BJ (cell line): ENCODE data around the gene PRMT1. TPM values are rescaled to one million over a fixed set of nuclear protein-coding genes. Genes with fewer than 3 reads are reported as not detected.
"Not testable (repeated sequence)": the region's sequence is repeated elsewhere in the genome, so short reads cannot be mapped to it uniquely, and the experiment has no call there.

ENCODE experiments used
- CTCF ChIA-PET: fragments of 350-600 bp; formaldehyde crosslinking; extraction: SDS; loops from one replicate; lab custom pipeline; 2021; ENCODE audit warnings: antibody characterized with exemption, inconsistent platforms; lab: Yijun Ruan, JAX
- POLR2A ChIA-PET: fragments of 300-600 bp; sonication (Branson Sonifier 250); formaldehyde crosslinking; extraction: SDS; loops from one replicate; lab custom pipeline; 2021; ENCODE audit warnings: antibody characterized with exemption; lab: Charles Lee
- DNase-seq: peaks from one replicate; pipeline ENCODE4 v3.0.0-alpha.2; 2011; ENCODE audit warnings: low read depth
- H3K27me3 ChIP-seq: 2 replicates; pipeline ENCODE4 v1.6.0; 2011; ENCODE audit warnings: low read length; ENCODE audit not compliant: control insufficient read depth, insufficient read depth
- H3K36me3 ChIP-seq: 2 replicates; pipeline ENCODE4 v1.5.1; 2011; ENCODE audit warnings: low read length; ENCODE audit not compliant: control insufficient read depth, insufficient read depth
- H3K4me3 ChIP-seq: 2 replicates; pipeline ENCODE4 v1.5.1; 2011; ENCODE audit warnings: low read depth, mild to moderate bottlenecking, control low read depth, low read length
- CTCF ChIP-seq: IDR thresholded peaks from 2 replicates; pipeline ENCODE4 v1.5.1; 2011; ENCODE audit warnings: low read depth, mild to moderate bottlenecking, control low read depth, inconsistent platforms, low read length, moderate library complexity; ENCODE audit not compliant: insufficient read depth
- polyA minus RNA-seq: library from RNA; depleted of rRNA, polyadenylated mRNA; stranded (reverse); fragments of >200 nt; gene quantifications from 2 replicates; pipeline ENCODE4 v1.2.3, GENCODE V29; 2011; rRNA and poly(A)+ RNA removed
- polyA plus RNA-seq: library from polyadenylated mRNA; depleted of rRNA; stranded (reverse); fragments of >200 nt; gene quantifications from 2 replicates; pipeline ENCODE4 v1.2.3, GENCODE V29; 2011; rRNA removed

The PRMT1 gene
- 269 and 372 TPM in 2 replicates for polyA plus RNA-seq
- 216 and 405 TPM in 2 replicates for polyA minus RNA-seq

GRCh38 chr19:49677231-49677900 is at the start of gene PRMT1:
TSS of gene PRMT1 (plus strand) at chr19:49677271. CDS start at chr19:49677281, 10 bp downstream.
- ChIA-PET CTCF (interaction anchor here (0.9 to 5.0 kb wide), 12 partner anchors 8 to 174 kb away, joined by 3 to 41 read pairs (median 4); partner anchors contain the start of genes ADM5, BCL2L12, CPT1C and IRF3), POLR2A (interaction anchor here (0.6 to 1.3 kb wide), 3 partner anchors 37 to 224 kb away, joined by 3 to 9 read pairs (median 4); partner anchors contain the start of genes ALDH16A1 and RRAS)
- no peak for TF ChIP-seq CTCF
- DNase-seq, result no peak
- peaks cover 7% of the 10 kb centered on the region for H3K36me3 ChIP-seq
- H3K27me3 ChIP-seq, result no peaks in the 10 kb centered on the region
- peak within 1 kb of the TSS; percentile 93 for H3K4me3 ChIP-seq

GRCh38 chr19:49629659-49630058 is 47.4 kb upstream of the PRMT1 start:
- no peaks in the 10 kb centered on the region for H3K27me3 ChIP-seq
- POLR2A ChIA-PET, result no interaction called here
- no peak for TF ChIP-seq CTCF
- no peak overlapping the region for H3K4me3 ChIP-seq
- DNase-seq, result no peak
- H3K36me3 ChIP-seq, result peaks cover 3% of the 10 kb centered on the region
- CTCF ChIA-PET, result no interaction called here

- ChIA-PET CTCF (interaction anchor here (0.7 to 1.8 kb wide), 4 partner anchors 9 to 47 kb away, joined by 3 to 6 read pairs (median 4); no protein-coding TSS in a partner anchor), POLR2A (no interaction called here)
- no peak overlapping the region for H3K4me3 ChIP-seq
- no peak for TF ChIP-seq CTCF
- peaks cover 3% of the 10 kb centered on the region for H3K36me3 ChIP-seq
- no peaks in the 10 kb centered on the region for H3K27me3 ChIP-seq
- DNase-seq, result no peak
Measured at GRCh38 chr19:49631014-49631588, 46.0 kb upstream of the PRMT1 start.

GRCh38 chr19:49631610-49632192 is 45.4 kb upstream of the PRMT1 start:
- TF ChIP-seq CTCF, result no peak
- Histone ChIP-seq H3K27me3 (no peaks in the 10 kb centered on the region), H3K4me3 (no peak overlapping the region), H3K36me3 (peaks cover 5% of the 10 kb centered on the region; the same call in 1 of the 2 replicates)
- ChIA-PET CTCF (interaction anchor here (1.0 to 1.8 kb wide), 3 partner anchors 10 to 41 kb away, joined by 3 to 6 read pairs (median 4); no protein-coding TSS in a partner anchor), POLR2A (no interaction called here)
- no peak for DNase-seq

GRCh38 chr19:49632576-49632975 is 44.5 kb upstream of the PRMT1 start:
- no peaks in the 10 kb centered on the region for H3K27me3 ChIP-seq
- POLR2A ChIA-PET, result no interaction called here
- no peak for TF ChIP-seq CTCF
- no peak overlapping the region for H3K4me3 ChIP-seq
- DNase-seq, result no peak
- H3K36me3 ChIP-seq, result peaks cover 5% of the 10 kb centered on the region; the same call in 1 of the 2 replicates
- CTCF ChIA-PET, result interaction anchor here (1.0 kb wide), 2 partner anchors 28 to 40 kb away, joined by 3 read pairs; no protein-coding TSS in a partner anchor

- POLR2A ChIA-PET, result interaction anchor here (0.6 kb wide), 1 partner anchor 44 kb away, joined by 4 read pairs; the partner anchor contains the start of gene PRMT1
- not testable (repeated sequence) for DNase-seq, H3K36me3 ChIP-seq, H3K4me3 ChIP-seq, H3K27me3 ChIP-seq
- CTCF ChIA-PET, result interaction anchor here (1.0 kb wide), 2 partner anchors 27 to 39 kb away, joined by 3 read pairs; no protein-coding TSS in a partner anchor
Measured at GRCh38 chr19:49633273-49633672, 43.8 kb upstream of the PRMT1 start.
